ENCODE data around the gene DOCK4. TPM values are rescaled to one million over a fixed set of nuclear protein-coding genes. Genes with fewer than 3 reads are reported as not detected.

DOCK4 gene
- total and polyA plus RNA-seq, 10 of the 15 experiments (the other 5 are each of a cell fraction or from before 2014, with no cell fraction given) = 0.03 to 0.73 (median 0.38) TPM

- FAIRE-seq = no peak
- intact Hi-C loops (cut with micrococcal nuclease; ENCODE audit: unreplicated experiment) = no loop called here
- no TSS peak for BruUV-seq (replicated peaks)
These were observed 75.3 kb downstream of the DOCK4 start for GRCh38 chr7:112130729-112131410.

More at GRCh38 chr7:112130729-112131410, 75.3 kb downstream of the DOCK4 start:
- H3K4me3 ChIP-seq = no peak overlapping the region
- no peak overlapping the region for H2AFZ ChIP-seq (ENCODE audit: control insufficient read depth, low read depth, low read length)
- ATAC-seq (no peak), DNase-seq (ENCODE audit: low read depth, low spot score) (no peak)
- H3K4me2 ChIP-seq (ENCODE audit: control insufficient read depth, insufficient read depth) = no peak overlapping the region
- no peaks in the 10 kb centered on the region for H3K27me3 ChIP-seq (replicated peaks in 1 of 2; ENCODE audit: control insufficient read depth in 2 of 2, insufficient read depth in 2 of 2, low read length in 1 of 2)
- H3K27ac ChIP-seq (ENCODE audit: control insufficient read depth, insufficient read depth) = no peak overlapping the region
- POLR2A ChIA-PET = no interaction called here
- in situ Hi-C loops (cut with MboI) = no loop called here
- no peak overlapping the region for H3K9ac ChIP-seq (ENCODE audit: control insufficient read depth, insufficient read depth, low read length)
- H4K20me1 ChIP-seq (ENCODE audit: control insufficient read depth, insufficient read depth) = no peaks in the 10 kb centered on the region
- 85% methylated on average over 10 of the region's 10 CpGs for WGBS (ENCODE audit: insufficient coverage, insufficient replicate concordance, low lambda C conversion rate, missing lambda C conversion rate)
- no peaks in the 10 kb centered on the region for H3K79me2 ChIP-seq (ENCODE audit: control insufficient read depth, insufficient read depth, low read length)
- H3K36me3 ChIP-seq (ENCODE audit: control insufficient read depth in 2 of 2, insufficient read depth in 2 of 2, low read length in 1 of 2) = no peaks in the 10 kb centered on the region
- CTCF ChIA-PET = no interaction called here
- TF ChIP-seq ZBTB40 (IDR thresholded peaks at IDR 0.05; ENCODE audit: borderline replicate concordance) = no peak
- no peak for TF ChIP-seq DPF2 (IDR thresholded peaks at IDR 0.05)
- no peak for TF ChIP-seq TBL1XR1 (IDR thresholded peaks at IDR 0.05; ENCODE audit: low read depth, low read length)
- TF ChIP-seq, protein P1, sequence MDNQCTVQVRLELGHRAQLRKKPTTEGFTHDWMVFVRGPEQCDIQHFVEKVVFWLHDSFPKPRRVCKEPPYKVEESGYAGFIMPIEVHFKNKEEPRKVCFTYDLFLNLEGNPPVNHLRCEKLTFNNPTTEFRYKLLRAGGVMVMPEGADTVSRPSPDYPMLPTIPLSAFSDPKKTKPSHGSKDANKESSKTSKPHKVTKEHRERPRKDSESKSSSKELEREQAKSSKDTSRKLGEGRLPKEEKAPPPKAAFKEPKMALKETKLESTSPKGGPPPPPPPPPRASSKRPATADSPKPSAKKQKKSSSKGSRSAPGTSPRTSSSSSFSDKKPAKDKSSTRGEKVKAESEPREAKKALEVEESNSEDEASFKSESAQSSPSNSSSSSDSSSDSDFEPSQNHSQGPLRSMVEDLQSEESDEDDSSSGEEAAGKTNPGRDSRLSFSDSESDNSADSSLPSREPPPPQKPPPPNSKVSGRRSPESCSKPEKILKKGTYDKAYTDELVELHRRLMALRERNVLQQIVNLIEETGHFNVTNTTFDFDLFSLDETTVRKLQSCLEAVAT (IDR thresholded peaks at IDR 0.05) = no peak
- TF ChIP-seq, protein P2, sequence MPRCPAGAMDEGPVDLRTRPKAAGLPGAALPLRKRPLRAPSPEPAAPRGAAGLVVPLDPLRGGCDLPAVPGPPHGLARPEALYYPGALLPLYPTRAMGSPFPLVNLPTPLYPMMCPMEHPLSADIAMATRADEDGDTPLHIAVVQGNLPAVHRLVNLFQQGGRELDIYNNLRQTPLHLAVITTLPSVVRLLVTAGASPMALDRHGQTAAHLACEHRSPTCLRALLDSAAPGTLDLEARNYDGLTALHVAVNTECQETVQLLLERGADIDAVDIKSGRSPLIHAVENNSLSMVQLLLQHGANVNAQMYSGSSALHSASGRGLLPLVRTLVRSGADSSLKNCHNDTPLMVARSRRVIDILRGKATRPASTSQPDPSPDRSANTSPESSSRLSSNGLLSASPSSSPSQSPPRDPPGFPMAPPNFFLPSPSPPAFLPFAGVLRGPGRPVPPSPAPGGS (IDR thresholded peaks at IDR 0.05; ENCODE audit: borderline replicate concordance, insufficient read depth, low read depth, low read length, poor library complexity, severe bottlenecking) = no peak
- TF ChIP-seq, protein P3, sequence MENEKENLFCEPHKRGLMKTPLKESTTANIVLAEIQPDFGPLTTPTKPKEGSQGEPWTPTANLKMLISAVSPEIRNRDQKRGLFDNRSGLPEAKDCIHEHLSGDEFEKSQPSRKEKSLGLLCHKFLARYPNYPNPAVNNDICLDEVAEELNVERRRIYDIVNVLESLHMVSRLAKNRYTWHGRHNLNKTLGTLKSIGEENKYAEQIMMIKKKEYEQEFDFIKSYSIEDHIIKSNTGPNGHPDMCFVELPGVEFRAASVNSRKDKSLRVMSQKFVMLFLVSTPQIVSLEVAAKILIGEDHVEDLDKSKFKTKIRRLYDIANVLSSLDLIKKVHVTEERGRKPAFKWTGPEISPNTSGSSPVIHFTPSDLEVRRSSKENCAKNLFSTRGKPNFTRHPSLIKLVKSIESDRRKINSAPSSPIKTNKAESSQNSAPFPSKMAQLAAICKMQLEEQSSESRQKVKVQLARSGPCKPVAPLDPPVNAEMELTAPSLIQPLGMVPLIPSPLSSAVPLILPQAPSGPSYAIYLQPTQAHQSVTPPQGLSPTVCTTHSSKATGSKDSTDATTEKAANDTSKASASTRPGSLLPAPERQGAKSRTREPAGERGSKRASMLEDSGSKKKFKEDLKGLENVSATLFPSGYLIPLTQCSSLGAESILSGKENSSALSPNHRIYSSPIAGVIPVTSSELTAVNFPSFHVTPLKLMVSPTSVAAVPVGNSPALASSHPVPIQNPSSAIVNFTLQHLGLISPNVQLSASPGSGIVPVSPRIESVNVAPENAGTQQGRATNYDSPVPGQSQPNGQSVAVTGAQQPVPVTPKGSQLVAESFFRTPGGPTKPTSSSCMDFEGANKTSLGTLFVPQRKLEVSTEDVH (IDR thresholded peaks at IDR 0.05; ENCODE audit: low read depth, partially characterized antibody) = no peak
- TF ChIP-seq, protein P4, sequence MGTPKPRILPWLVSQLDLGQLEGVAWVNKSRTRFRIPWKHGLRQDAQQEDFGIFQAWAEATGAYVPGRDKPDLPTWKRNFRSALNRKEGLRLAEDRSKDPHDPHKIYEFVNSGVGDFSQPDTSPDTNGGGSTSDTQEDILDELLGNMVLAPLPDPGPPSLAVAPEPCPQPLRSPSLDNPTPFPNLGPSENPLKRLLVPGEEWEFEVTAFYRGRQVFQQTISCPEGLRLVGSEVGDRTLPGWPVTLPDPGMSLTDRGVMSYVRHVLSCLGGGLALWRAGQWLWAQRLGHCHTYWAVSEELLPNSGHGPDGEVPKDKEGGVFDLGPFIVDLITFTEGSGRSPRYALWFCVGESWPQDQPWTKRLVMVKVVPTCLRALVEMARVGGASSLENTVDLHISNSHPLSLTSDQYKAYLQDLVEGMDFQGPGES (IDR thresholded peaks at IDR 0.05) = no peak
- no peaks in the 10 kb centered on the region for H3K9me3 ChIP-seq (replicated peaks; ENCODE audit: control insufficient read depth, insufficient read depth, low read length)
- SMC1A ChIA-PET (ENCODE audit: uncharacterized antibody, unreplicated experiment) = no interaction called here
- no peaks in the 10 kb centered on the region for H3K4me1 ChIP-seq (ENCODE audit: control insufficient read depth, insufficient read depth, low read length)
- RAD21 ChIA-PET (ENCODE audit: unreplicated experiment) = no interaction called here
